ENCODE measurements around the gene TC2N.
"Not testable (repeated sequence)": the region's sequence is repeated elsewhere in the genome, so short reads cannot be mapped to it uniquely, and the experiment has no call there.

- TF ChIP-seq FOXP2 (optimal IDR thresholded peaks at IDR 0.05; ENCODE audit: control extremely low read depth, extremely low read length, insufficient read depth); EZH2 (IDR thresholded peaks at IDR 0.05): not testable (repeated sequence)
Observed at GRCh38 chr14:91871401-91871800, 4.1 kb upstream of the TC2N start.

Data from SK-N-MC (cell line).